A549 (cell line): ENCODE results near the gene GPR63. TPM values are rescaled to one million over a fixed set of nuclear protein-coding genes. Genes with fewer than 3 reads are reported as not detected.

Experiments used
- ATAC-seq, 2 experiments: fragments of 200-7000 bp in 1 of 2; fragments of >200 bp in 1 of 2; cut with Nextera tagmentation in 1 of 2; cut with Tn5 transposase in 1 of 2; 3 replicates each; pipeline versions ENCODE4 v1.8.0 to v1.9.1; 2018 to 2020; ENCODE audit warnings: mild to moderate bottlenecking in 1 of 2, moderate library complexity in 1 of 2
- CTCF ChIA-PET: fragments of 300-600 bp; sonication (Branson Sonifier 250); formaldehyde crosslinking; extraction: SDS; loops from one replicate; lab custom pipeline; 2021; ENCODE audit warnings: antibody characterized with exemption, inconsistent platforms; lab: Yijun Ruan, JAX
- POLR2A ChIA-PET: fragments of 350-600 bp; formaldehyde crosslinking; extraction: SDS; loops from one replicate; lab custom pipeline; 2021; ENCODE audit warnings: antibody characterized with exemption, inconsistent platforms; lab: Yijun Ruan, JAX
- DNase-seq, 2 experiments: peaks; one replicate each; pipeline versions ENCODE4 v3.0.0 to v3.0.0-alpha.2; 2011 to 2016; ENCODE audit warnings: low read depth in 1 of 2, low spot score in 1 of 2
- FAIRE-seq: peaks from 2 replicates; lab custom pipeline; 2011; peaks lifted over from hg19 to GRCh38; lab: Jason Lieb, UNC
- H3K27ac ChIP-seq, 2 experiments: fragments of >200 bp; sonication (Bioruptor Twin); formaldehyde crosslinking; 3 replicates each; pipeline ENCODE4 v1.5.1; 2016 to 2017
- H3K4me1 ChIP-seq: fragments of >200 bp; sonication (Bioruptor Twin); formaldehyde crosslinking; 3 replicates; pipeline ENCODE4 v1.6.1; 2016
- H3K4me2 ChIP-seq: fragments of >200 bp; sonication (Bioruptor Twin); formaldehyde crosslinking; 3 replicates; pipeline ENCODE4 v1.6.1; 2016
- H3K4me3 ChIP-seq: fragments of >200 bp; sonication (Bioruptor Twin); formaldehyde crosslinking; 3 replicates; pipeline ENCODE4 v1.5.1; 2016
- H3K9me3 ChIP-seq: fragments of >200 bp; sonication (Bioruptor Twin); formaldehyde crosslinking; 3 replicates; pipeline ENCODE4 v1.6.1; 2016
- CBX2 ChIP-seq: fragments of 200-600 bp; sonication (generic); IDR thresholded peaks from 2 replicates; pipeline ENCODE4 v1.6.1; 2016; ENCODE audit warnings: low read depth, mild to moderate bottlenecking, borderline replicate concordance
- CHD2 ChIP-seq: fragments of 150-350 bp; IDR thresholded peaks from 2 replicates; pipeline ENCODE4 v1.6.1; 2014; ENCODE audit warnings: low read length; ENCODE audit not compliant: partially characterized antibody
- CHD4 ChIP-seq: fragments of 200-600 bp; sonication (generic); IDR thresholded peaks from 2 replicates; pipeline ENCODE4 v1.6.1; 2016; ENCODE audit warnings: antibody characterized with exemption, mild to moderate bottlenecking, borderline replicate concordance
- E2F6 ChIP-seq: IDR thresholded peaks from 2 replicates; pipeline ENCODE4 v1.6.1; 2012; ENCODE audit warnings: low read depth, borderline replicate concordance
- EHMT2 ChIP-seq: fragments of 200-600 bp; sonication (generic); IDR thresholded peaks from 2 replicates; pipeline ENCODE4 v1.6.1; 2016; ENCODE audit warnings: antibody characterized with exemption, low read depth, mild to moderate bottlenecking, moderate library complexity
- ELK1 ChIP-seq: fragments of 150-350 bp; IDR thresholded peaks from 2 replicates; pipeline ENCODE4 v1.6.1; 2014; ENCODE audit warnings: low read depth, mild to moderate bottlenecking, low read length
- ESRRA ChIP-seq: fragments of 150-350 bp; IDR thresholded peaks from 2 replicates; pipeline ENCODE4 v1.6.1; 2014; ENCODE audit warnings: mild to moderate bottlenecking, low read length, borderline replicate concordance
- FOSB ChIP-seq: fragments of 250-450 bp; sonication (Bioruptor Pico); IDR thresholded peaks from 2 replicates; pipeline ENCODE4 v1.5.0; 2020; ENCODE audit warnings: mild to moderate bottlenecking, moderate library complexity
- FOSL2 ChIP-seq, 2 experiments: fragments of 450-650 bp in 1 of 2; fragments of >200 bp in 1 of 2; sonication (Bioruptor Twin) in 1 of 2; formaldehyde crosslinking; IDR thresholded peaks; 2 replicates each; pipeline versions ENCODE4 v1.5.0 to v1.6.1; 2016 to 2020; ENCODE audit warnings: mild to moderate bottlenecking in 1 of 2, moderate library complexity in 1 of 2
- GATA3 ChIP-seq: IDR thresholded peaks from 2 replicates; pipeline ENCODE4 v1.6.1; 2012; ENCODE audit warnings: borderline replicate concordance
- HMGXB4 ChIP-seq: fragments of 250-450 bp; sonication (Bioruptor Pico); IDR thresholded peaks from 2 replicates; pipeline ENCODE4 v1.5.0; 2021; ENCODE audit warnings: mild to moderate bottlenecking, moderate library complexity, borderline replicate concordance
- HOXB13 ChIP-seq: fragments of 250-450 bp; sonication (Bioruptor Pico); IDR thresholded peaks from 2 replicates; pipeline ENCODE4 v1.5.0; 2020; ENCODE audit warnings: low read depth, mild to moderate bottlenecking, moderate library complexity
- HOXB5 ChIP-seq: fragments of 250-450 bp; sonication (Bioruptor Pico); IDR thresholded peaks from 2 replicates; pipeline ENCODE4 v1.5.0; 2020; ENCODE audit warnings: mild to moderate bottlenecking, moderate library complexity
- JUN ChIP-seq, 2 experiments: fragments of >200 bp; sonication (Bioruptor Twin); formaldehyde crosslinking; IDR thresholded peaks; 2 replicates in 1 of 2; 3 replicates in 1 of 2; pipeline ENCODE4 v1.6.1; 2016 to 2017
- JUNB ChIP-seq: fragments of >200 bp; sonication (Bioruptor Twin); formaldehyde crosslinking; IDR thresholded peaks from 2 replicates; pipeline ENCODE4 v1.6.1; 2016
- KDM1A ChIP-seq: fragments of 200-600 bp; sonication (generic); IDR thresholded peaks from 2 replicates; pipeline ENCODE4 v1.6.1; 2016; ENCODE audit warnings: low read depth, mild to moderate bottlenecking
- KDM5A ChIP-seq: fragments of 200-600 bp; sonication (generic); IDR thresholded peaks from 2 replicates; pipeline ENCODE4 v1.6.1; 2016; ENCODE audit warnings: antibody characterized with exemption, mild to moderate bottlenecking
- MAX ChIP-seq: IDR thresholded peaks from 2 replicates; pipeline ENCODE4 v1.6.1; 2012
- MAZ ChIP-seq: fragments of 150-350 bp; IDR thresholded peaks from 2 replicates; pipeline ENCODE4 v1.6.1; 2014; ENCODE audit warnings: antibody characterized with exemption, low read depth, low read length, borderline replicate concordance
- NPAS2 ChIP-seq: fragments of 250-450 bp; sonication (Bioruptor Pico); IDR thresholded peaks from 2 replicates; pipeline ENCODE4 v1.8.0; 2022; ENCODE audit warnings: mild to moderate bottlenecking, moderate library complexity, borderline replicate concordance
- PBX3 ChIP-seq: IDR thresholded peaks from 2 replicates; pipeline ENCODE4 v1.6.1; 2012
- POLR2AphosphoS2 ChIP-seq: conservative IDR thresholded peaks from 2 replicates; pipeline ENCODE4 v1.6.1; 2012; ENCODE audit warnings: low read length, improper control_type of control experiment, inconsistent platforms
- RAD21 ChIP-seq, 2 experiments: fragments of >200 bp in 1 of 2; sonication (Bioruptor Twin) in 1 of 2; formaldehyde crosslinking in 1 of 2; IDR thresholded peaks in 1 of 2; conservative IDR thresholded peaks in 1 of 2; 2 replicates in 1 of 2; 3 replicates in 1 of 2; pipeline ENCODE4 v1.6.1; 2012 to 2018; ENCODE audit warnings: inconsistent platforms in 1 of 2
- RFX5 ChIP-seq: fragments of 450-650 bp; IDR thresholded peaks from 2 replicates; pipeline ENCODE4 v1.7.1; 2014; ENCODE audit warnings: antibody characterized with exemption, mild to moderate bottlenecking, moderate library complexity
- RNF2 ChIP-seq: fragments of 200-600 bp; sonication (generic); IDR thresholded peaks from 2 replicates; pipeline ENCODE4 v1.6.1; 2016; ENCODE audit warnings: low read depth, mild to moderate bottlenecking, antibody characterized with exemption, moderate library complexity, borderline replicate concordance
- SMC3 ChIP-seq: fragments of >200 bp; sonication (Bioruptor Twin); formaldehyde crosslinking; IDR thresholded peaks from 3 replicates; pipeline ENCODE4 v1.6.1; 2018; ENCODE audit warnings: inconsistent platforms
- TFCP2L1 ChIP-seq: fragments of 250-450 bp; sonication (Bioruptor Pico); IDR thresholded peaks from 2 replicates; pipeline ENCODE4 v1.5.0; 2021; ENCODE audit warnings: mild to moderate bottlenecking
- WGBS: methylation state at CpG from one replicate; pipeline ENCODE4 v1.1.6; 2017; ENCODE audit errors: missing lambda C conversion rate; 5-methylcytosine and 5-hydroxymethylcytosine counted together
- polyA plus RNA-seq, 4 experiments: library from polyadenylated mRNA; depleted of rRNA in 3 of 4; stranded (reverse); fragments of >200 nt; fragmentation: RNase III in 1 of 4; extraction: RNeasy Plus Mini Kit Qiagen cat#74134 plus additional on column Dnase treatment in 1 of 4; gene quantifications; 2 replicates in 3 of 4; 3 replicates in 1 of 4; pipeline ENCODE4 v1.2.3, GENCODE V29; 2011 to 2017

Gene GPR63
- polyA plus RNA-seq, 2 of the 4 experiments (the other 2 are of a cell fraction) = 0.48 to 0.67 TPM

GRCh38 chr6:96841345-96841744 lies 4.1 kb upstream of the GPR63 start (continued):
- TF ChIP-seq ELK1 (no peak), RFX5 (no peak), CBX2 (no peak), CHD2 (no peak), SMC3 (no peak), POLR2AphosphoS2 (no peak), KDM1A (no peak), TFCP2L1 (CRISPR knock-in tag) (no peak), NPAS2 (CRISPR knock-in tag) (no peak), GATA3 (no peak), KDM5A (no peak)

- H3K4me3 ChIP-seq = peak overlapping the region; percentile 59
- POLR2A ChIA-PET = interaction anchor here (0.7 kb wide), 1 partner anchor 9 kb away, joined by 7 read pairs; no protein-coding TSS in a partner anchor
- DNase-seq (peak in 1 of 2 experiments; percentile 1), ATAC-seq (peak; percentile 51 to 54), FAIRE-seq (no peak)
- WGBS = 3% methylated on average over 12 of the region's 27 CpGs
- no peaks in the 10 kb centered on the region for H3K9me3 ChIP-seq
- 0 out of 3 replicates have a peak, but pooled peaks cover 3% of the 10 kb centered on the region for H3K4me1 ChIP-seq
- CTCF ChIA-PET = interaction anchor here (0.6 to 1.3 kb wide), 2 partner anchors 52 to 171 kb away, joined by 3 to 4 read pairs; no protein-coding TSS in a partner anchor
- peak overlapping the region; percentile 71 for H3K4me2 ChIP-seq
- TF ChIP-seq MAX (no peak), CHD2 (no peak), CBX2 (no peak), JUN (IDR thresholded peaks at IDR 0.05) (no peak), MAZ (no peak), HOXB5 (no peak), PBX3 (no peak), SMC3 (no peak), FOSL2 (IDR thresholded peaks at IDR 0.05) (no peak), FOSL2 (CRISPR knock-in tag; IDR thresholded peaks at IDR 0.05) (no peak), RAD21 (conservative IDR thresholded peaks at IDR 0.05 in 1 of 2, IDR thresholded peaks at IDR 0.05 in 1 of 2) (no peak), EHMT2 (no peak), FOSB (CRISPR knock-in tag) (no peak), HOXB13 (CRISPR knock-in tag) (no peak), JUNB (no peak), CHD4 (no peak), ELK1 (no peak), RNF2 (no peak), HMGXB4 (CRISPR knock-in tag) (no peak), ESRRA (no peak), E2F6 (no peak)
- peak overlapping the region; percentile 49 to 87 for H3K27ac ChIP-seq
Measured at GRCh38 chr6:96836631-96837080, 621 bp downstream of the GPR63 start.
